Mesodermal cell (in vitro differentiated cells): Measurements from ENCODE around the gene TMEM52B.
"Not testable (repeated sequence)": the region's sequence is repeated elsewhere in the genome, so short reads cannot be mapped to it uniquely, and the experiment has no call there.

Experiments
- H3K27ac ChIP-seq: 2 replicates; pipeline ENCODE4 v1.7.0; 2013; ENCODE audit warnings: mild to moderate bottlenecking, low read depth, low read length, moderate library complexity; ENCODE audit not compliant: severe bottlenecking
- H3K36me3 ChIP-seq: 2 replicates; pipeline ENCODE4 v1.7.1; 2013; ENCODE audit warnings: mild to moderate bottlenecking, low read length, moderate library complexity; ENCODE audit not compliant: control insufficient read depth, insufficient read depth
- H3K4me1 ChIP-seq: one replicate; pipeline ENCODE4 v1.7.1; 2013; ENCODE audit warnings: mild to moderate bottlenecking, low read length; ENCODE audit not compliant: insufficient read depth, control insufficient read depth, poor library complexity, severe bottlenecking
- H3K4me3 ChIP-seq: 2 replicates; pipeline ENCODE4 v1.7.0; 2013; ENCODE audit warnings: low read length, control low read depth, mild to moderate bottlenecking; ENCODE audit not compliant: insufficient read depth, poor library complexity, severe bottlenecking; ENCODE audit errors: extremely low read depth
- H3K9me3 ChIP-seq: 2 replicates; pipeline ENCODE4 v1.7.1; 2013; ENCODE audit warnings: mild to moderate bottlenecking, low read length, moderate library complexity; ENCODE audit not compliant: control insufficient read depth
- WGBS, 2 experiments: methylation state at CpG; one replicate each; pipeline ENCODE4 v1.1.5; 2013; ENCODE audit warnings: missing lambda C conversion rate in 2 of 2; ENCODE audit not compliant: insufficient coverage in 2 of 2; 5-methylcytosine and 5-hydroxymethylcytosine counted together

Gene TMEM52B

GRCh38 chr12:10190558-10191388 is 11.9 kb downstream of the TMEM52B start:
- Histone ChIP-seq H3K4me3 (no peak overlapping the region), H3K27ac (no peak overlapping the region), H3K36me3 (no peaks in the 10 kb centered on the region), H3K4me1 (peaks cover 13% of the 10 kb centered on the region), H3K9me3 (no peaks in the 10 kb centered on the region)
- 48 to 75% methylated on average over 6 to 11 of the region's 13 CpGs for WGBS, 2 experiments

GRCh38 chr12:10191865-10192264 is 13.0 kb downstream of the TMEM52B start:
- H3K27ac ChIP-seq: no peak overlapping the region
- H3K4me3 ChIP-seq: no peak overlapping the region
- 0% methylated on average over 1 of the region's 2 CpGs; no CpG with 5 or more reads in 1 of the 2 experiments for WGBS, 2 experiments
- H3K9me3 ChIP-seq: no peaks in the 10 kb centered on the region
- H3K36me3 ChIP-seq: no peaks in the 10 kb centered on the region
- H3K4me1 ChIP-seq: peaks cover 13% of the 10 kb centered on the region

GRCh38 chr12:10194160-10194670 is 15.4 kb downstream of the TMEM52B start:
- H3K4me1 ChIP-seq: peaks cover 13% of the 10 kb centered on the region
- H3K9me3 ChIP-seq: no peaks in the 10 kb centered on the region
- H3K27ac ChIP-seq: no peak overlapping the region
- H3K4me3 ChIP-seq: no peak overlapping the region
- H3K36me3 ChIP-seq: no peaks in the 10 kb centered on the region
- WGBS, 2 experiments: 96 to 100% methylated on average over 1 to 3 of the region's 3 CpGs

GRCh38 chr12:10196210-10196609 is 17.4 kb downstream of the TMEM52B start:
- 85 to 98% methylated on average over 5 to 10 of the region's 10 CpGs for WGBS, 2 experiments
- no peak overlapping the region for H3K27ac ChIP-seq
- H3K36me3 ChIP-seq: no peaks in the 10 kb centered on the region
- peaks cover 6% of the 10 kb centered on the region for H3K4me1 ChIP-seq
- no peak overlapping the region for H3K4me3 ChIP-seq
- no peaks in the 10 kb centered on the region for H3K9me3 ChIP-seq

- no peaks in the 10 kb centered on the region for H3K4me1 ChIP-seq
- H3K36me3 ChIP-seq: no peaks in the 10 kb centered on the region
- no peak overlapping the region for H3K4me3 ChIP-seq
- no peaks in the 10 kb centered on the region for H3K9me3 ChIP-seq
- H3K27ac ChIP-seq: no peak overlapping the region
- 79 to 95% methylated on average over 3 to 4 of the region's 5 CpGs for WGBS, 2 experiments
Measured at GRCh38 chr12:10197879-10198278, 19.0 kb downstream of the TMEM52B start.

GRCh38 chr12:10204495-10204894 is 25.7 kb downstream of the TMEM52B start:
- H3K36me3 ChIP-seq, H3K4me3 ChIP-seq, H3K9me3 ChIP-seq, H3K27ac ChIP-seq: not testable (repeated sequence)
- H3K4me1 ChIP-seq: peaks cover 21% of the 10 kb centered on the region
- WGBS, 2 experiments: 83% methylated on average over 1 of the region's 2 CpGs; no CpG with 5 or more reads in 1 of the 2 experiments

- no peaks in the 10 kb centered on the region for H3K36me3 ChIP-seq
- H3K4me3 ChIP-seq: no peak overlapping the region
- H3K9me3 ChIP-seq: no peaks in the 10 kb centered on the region
- WGBS, 2 experiments: 83 to 100% methylated on average over 1 to 3 of the region's 3 CpGs
- H3K27ac ChIP-seq: peak overlapping the region; percentile 73
- H3K4me1 ChIP-seq: peaks cover 21% of the 10 kb centered on the region
Measured at GRCh38 chr12:10205220-10205807, 26.5 kb downstream of the TMEM52B start.

- no peak overlapping the region for H3K27ac ChIP-seq
- no peak overlapping the region for H3K4me3 ChIP-seq
- H3K4me1 ChIP-seq: peaks cover 24% of the 10 kb centered on the region
- H3K36me3 ChIP-seq: no peaks in the 10 kb centered on the region
- 86% methylated on average over 1 of the region's 2 CpGs for WGBS, 2 experiments
- no peaks in the 10 kb centered on the region for H3K9me3 ChIP-seq
Measured at GRCh38 chr12:10207136-10207535, 28.3 kb downstream of the TMEM52B start.

- Histone ChIP-seq H3K4me3 (no peak overlapping the region), H3K27ac (no peak overlapping the region), H3K36me3 (no peaks in the 10 kb centered on the region), H3K9me3 (no peaks in the 10 kb centered on the region), H3K4me1 (peaks cover 22% of the 10 kb centered on the region)
- WGBS, 2 experiments: 91 to 93% methylated on average over 11 to 13 of the region's 15 CpGs
Measured at GRCh38 chr12:10210225-10210624, 31.4 kb downstream of the TMEM52B start.

- 95 to 97% methylated on average over 14 to 21 of the region's 25 CpGs for WGBS, 2 experiments
- peaks cover 5% of the 10 kb centered on the region for H3K36me3 ChIP-seq
- no peak overlapping the region for H3K4me3 ChIP-seq
- H3K9me3 ChIP-seq: no peaks in the 10 kb centered on the region
- H3K4me1 ChIP-seq: peaks cover 19% of the 10 kb centered on the region
- peak overlapping the region; percentile 100 for H3K27ac ChIP-seq
Measured at GRCh38 chr12:10211101-10211939, 32.5 kb downstream of the TMEM52B start.
